ENCODE results near the gene FGA. TPM values are rescaled to one million over a fixed set of nuclear protein-coding genes. Genes with fewer than 3 reads are reported as not detected.

Gene FGA
- total RNA-seq, 1 experiment from 2014 or later = not detected

- Histone ChIP-seq H3K9me3 (ENCODE audit: insufficient read depth, low read depth) (no peaks in the 10 kb centered on the region), H3F3A (ENCODE audit: insufficient read depth, low read depth) (no peaks in the 10 kb centered on the region), H3K4me1 (replicated peaks; ENCODE audit: insufficient read depth) (no peaks in the 10 kb centered on the region), H3K27me3 (ENCODE audit: insufficient read depth, low read depth) (no peaks in the 10 kb centered on the region), H3K9me2 (ENCODE audit: insufficient read depth) (no peaks in the 10 kb centered on the region), H3K4me3 (no peak overlapping the region), H4K20me1 (ENCODE audit: insufficient read depth) (no peaks in the 10 kb centered on the region), H3K27ac (no peak overlapping the region), H2AFZ (no peak overlapping the region), H3K79me2 (ENCODE audit: low read depth) (no peaks in the 10 kb centered on the region), H3K4me2 (no peak overlapping the region), H3K36me3 (ENCODE audit: low read depth) (no peaks in the 10 kb centered on the region)
- POLR2A ChIA-PET (ENCODE audit: unreplicated experiment) = no interaction called here
- CTCF ChIA-PET = no interaction called here
- BruUV-seq (replicated peaks) = no TSS peak
- DNase-seq = no peak
- TF ChIP-seq EZH2 (IDR thresholded peaks at IDR 0.05; ENCODE audit: low read depth) = no peak
- intact Hi-C loops (cut with micrococcal nuclease; ENCODE audit: unreplicated experiment) = no loop called here
These were observed 26.2 kb upstream of the FGA start for GRCh38 chr4:154616731-154617130.

GRCh38 chr4:154616287-154616686 lies 25.7 kb upstream of the FGA start:
- H3K27me3 ChIP-seq (ENCODE audit: insufficient read depth, low read depth) = no peaks in the 10 kb centered on the region
- no peaks in the 10 kb centered on the region for H3K79me2 ChIP-seq (ENCODE audit: low read depth)
- BruUV-seq (replicated peaks) = no TSS peak
- no peaks in the 10 kb centered on the region for H4K20me1 ChIP-seq (ENCODE audit: insufficient read depth)
- intact Hi-C loops (cut with micrococcal nuclease; ENCODE audit: unreplicated experiment) = no loop called here
- H2AFZ ChIP-seq = no peak overlapping the region
- H3K4me1 ChIP-seq (replicated peaks; ENCODE audit: insufficient read depth) = no peaks in the 10 kb centered on the region
- H3K4me3 ChIP-seq = no peak overlapping the region
- H3K4me2 ChIP-seq = no peak overlapping the region
- TF ChIP-seq EZH2 (IDR thresholded peaks at IDR 0.05; ENCODE audit: low read depth) = no peak
- TF ChIP-seq, protein P1, sequence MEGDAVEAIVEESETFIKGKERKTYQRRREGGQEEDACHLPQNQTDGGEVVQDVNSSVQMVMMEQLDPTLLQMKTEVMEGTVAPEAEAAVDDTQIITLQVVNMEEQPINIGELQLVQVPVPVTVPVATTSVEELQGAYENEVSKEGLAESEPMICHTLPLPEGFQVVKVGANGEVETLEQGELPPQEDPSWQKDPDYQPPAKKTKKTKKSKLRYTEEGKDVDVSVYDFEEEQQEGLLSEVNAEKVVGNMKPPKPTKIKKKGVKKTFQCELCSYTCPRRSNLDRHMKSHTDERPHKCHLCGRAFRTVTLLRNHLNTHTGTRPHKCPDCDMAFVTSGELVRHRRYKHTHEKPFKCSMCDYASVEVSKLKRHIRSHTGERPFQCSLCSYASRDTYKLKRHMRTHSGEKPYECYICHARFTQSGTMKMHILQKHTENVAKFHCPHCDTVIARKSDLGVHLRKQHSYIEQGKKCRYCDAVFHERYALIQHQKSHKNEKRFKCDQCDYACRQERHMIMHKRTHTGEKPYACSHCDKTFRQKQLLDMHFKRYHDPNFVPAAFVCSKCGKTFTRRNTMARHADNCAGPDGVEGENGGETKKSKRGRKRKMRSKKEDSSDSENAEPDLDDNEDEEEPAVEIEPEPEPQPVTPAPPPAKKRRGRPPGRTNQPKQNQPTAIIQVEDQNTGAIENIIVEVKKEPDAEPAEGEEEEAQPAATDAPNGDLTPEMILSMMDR (conservative IDR thresholded peaks at IDR 0.05) = no peak
- no peak overlapping the region for H3K27ac ChIP-seq
- H3K9me3 ChIP-seq (ENCODE audit: insufficient read depth, low read depth) = no peaks in the 10 kb centered on the region
- no peak for DNase-seq
- ChIA-PET CTCF (interaction anchor here (0.6 to 1.0 kb wide), 2 partner anchors 54 to 68 kb away, joined by 3 to 11 read pairs; no protein-coding TSS in a partner anchor), POLR2A (ENCODE audit: unreplicated experiment) (no interaction called here)
- H3K36me3 ChIP-seq (ENCODE audit: low read depth) = no peaks in the 10 kb centered on the region
- H3K9me2 ChIP-seq (ENCODE audit: insufficient read depth) = no peaks in the 10 kb centered on the region
- no peaks in the 10 kb centered on the region for H3F3A ChIP-seq (ENCODE audit: insufficient read depth, low read depth)

GRCh38 chr4:154615211-154615610 lies 24.7 kb upstream of the FGA start:
- CTCF ChIA-PET = interaction anchor here (1.0 kb wide), 1 partner anchor 53 kb away, joined by 3 read pairs; no protein-coding TSS in a partner anchor
- H3K27ac ChIP-seq = no peak overlapping the region
- DNase-seq = no peak

More at GRCh38 chr4:154615211-154615610, 24.7 kb upstream of the FGA start:
- BruUV-seq (replicated peaks) = no TSS peak
- intact Hi-C loops (cut with micrococcal nuclease; ENCODE audit: unreplicated experiment) = no loop called here
- Histone ChIP-seq H3K36me3 (ENCODE audit: low read depth) (no peaks in the 10 kb centered on the region), H3K4me1 (replicated peaks; ENCODE audit: insufficient read depth) (no peaks in the 10 kb centered on the region), H3K27me3 (ENCODE audit: insufficient read depth, low read depth) (no peaks in the 10 kb centered on the region), H3K9me2 (ENCODE audit: insufficient read depth) (no peaks in the 10 kb centered on the region), H3K79me2 (ENCODE audit: low read depth) (no peaks in the 10 kb centered on the region), H4K20me1 (ENCODE audit: insufficient read depth) (no peaks in the 10 kb centered on the region), H2AFZ (no peak overlapping the region), H3F3A (ENCODE audit: insufficient read depth, low read depth) (no peaks in the 10 kb centered on the region), H3K9me3 (ENCODE audit: insufficient read depth, low read depth) (no peaks in the 10 kb centered on the region), H3K4me3 (no peak overlapping the region), H3K4me2 (no peak overlapping the region)
- POLR2A ChIA-PET (ENCODE audit: unreplicated experiment) = no interaction called here
- TF ChIP-seq EZH2 (IDR thresholded peaks at IDR 0.05; ENCODE audit: low read depth) = no peak
- TF ChIP-seq, protein P1 (conservative IDR thresholded peaks at IDR 0.05) = no peak
